ENCODE results near the gene STX18. TPM values are rescaled to one million over a fixed set of nuclear protein-coding genes. Genes with fewer than 3 reads are reported as not detected.

Gene STX18
- total RNA-seq, 2 donors from 2014 or later = 24.1 to 33.5 TPM

- Histone ChIP-seq H3K27ac (no peak overlapping the region), H3K36me3 (no peaks in the 10 kb centered on the region), H3K9me3 (no peaks in the 10 kb centered on the region), H3K4me3 (no peak overlapping the region), H3K4me1 (replicated peaks) (no peaks in the 10 kb centered on the region), H3K27me3 (replicated peaks; ENCODE audit: insufficient read depth) (no peaks in the 10 kb centered on the region)
- 94% methylated on average over 4 of the region's 4 CpGs for WGBS
- DNase-seq (ENCODE audit: low spot score) = no peak
- intact Hi-C loops (cut with DNase I) = no loop called here
- TF ChIP-seq CTCF (IDR thresholded peaks at IDR 0.05) (no peak), POLR2AphosphoS5 (IDR thresholded peaks at IDR 0.05) (no peak), POLR2A (IDR thresholded peaks at IDR 0.05) (no peak)
Observed at GRCh38 chr4:4583606-4584005, 41.8 kb upstream of the STX18 start.

DNA sequence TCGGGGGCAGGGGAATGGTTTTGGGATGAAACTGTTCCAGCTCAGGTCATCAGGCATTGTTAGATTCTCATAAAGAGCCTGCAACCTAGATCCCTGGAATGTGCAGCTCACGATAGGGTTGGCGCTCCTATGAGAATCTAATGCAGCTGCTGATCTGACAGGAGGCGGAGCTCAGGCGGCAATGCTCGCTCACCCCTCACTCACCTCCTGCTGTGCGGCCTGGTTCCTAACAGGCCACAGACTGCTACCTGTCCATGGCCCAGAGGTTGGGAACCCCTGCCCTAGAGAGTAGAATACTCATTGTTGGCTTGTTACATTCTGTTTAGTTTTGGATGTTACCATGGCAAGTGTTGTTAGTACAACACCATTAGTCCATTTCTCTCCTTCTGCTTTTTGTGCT, 40.8 kb upstream of the STX18 start:
- Histone ChIP-seq H3K27me3 (replicated peaks; ENCODE audit: insufficient read depth) (no peaks in the 10 kb centered on the region), H3K9me3 (no peaks in the 10 kb centered on the region), H3K36me3 (no peaks in the 10 kb centered on the region), H3K4me1 (replicated peaks) (no peaks in the 10 kb centered on the region), H3K4me3 (no peak overlapping the region), H3K27ac (no peak overlapping the region)
- no peak for DNase-seq (ENCODE audit: low spot score)
- intact Hi-C loops (cut with DNase I) = no loop called here
- TF ChIP-seq POLR2A (IDR thresholded peaks at IDR 0.05) (no peak), CTCF (IDR thresholded peaks at IDR 0.05) (no peak), POLR2AphosphoS5 (IDR thresholded peaks at IDR 0.05) (no peak)
- WGBS = 93% methylated on average over 7 of the region's 7 CpGs

DNA sequence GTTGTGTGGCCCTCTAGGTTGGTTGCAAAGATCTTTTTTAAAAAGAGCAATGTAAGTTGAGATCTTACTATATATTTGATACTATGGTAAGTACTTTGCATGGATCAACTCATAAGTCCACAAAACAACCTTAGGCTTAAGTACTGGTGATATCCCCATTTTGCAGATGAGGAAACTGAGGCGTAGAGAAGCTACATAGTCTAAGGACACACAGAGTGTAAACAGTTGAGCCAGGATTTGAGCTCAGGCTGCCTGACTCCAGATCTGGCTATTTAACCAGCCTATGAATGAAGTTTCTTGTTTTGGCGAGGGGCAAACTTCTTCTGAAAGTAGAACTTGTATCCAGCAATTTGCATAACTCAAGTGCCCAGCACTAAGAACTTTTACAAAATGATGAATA, 38.6 kb upstream of the STX18 start:
- 98% methylated on average over 2 of the region's 2 CpGs for WGBS
- Histone ChIP-seq H3K4me3 (no peak overlapping the region), H3K27ac (no peak overlapping the region), H3K4me1 (replicated peaks) (no peaks in the 10 kb centered on the region), H3K9me3 (no peaks in the 10 kb centered on the region), H3K36me3 (no peaks in the 10 kb centered on the region), H3K27me3 (replicated peaks; ENCODE audit: insufficient read depth) (no peaks in the 10 kb centered on the region)
- no peak for DNase-seq (ENCODE audit: low spot score)
- no peak for TF ChIP-seq POLR2AphosphoS5 (IDR thresholded peaks at IDR 0.05)
- no peak for TF ChIP-seq POLR2A (IDR thresholded peaks at IDR 0.05)
- no peak for TF ChIP-seq CTCF (IDR thresholded peaks at IDR 0.05)
- intact Hi-C loops (cut with DNase I) = no loop called here

- intact Hi-C loops (cut with DNase I) = no loop called here
- no peaks in the 10 kb centered on the region for H3K4me1 ChIP-seq (replicated peaks)
- H3K36me3 ChIP-seq = no peaks in the 10 kb centered on the region
- no peak for DNase-seq (ENCODE audit: low spot score)
- TF ChIP-seq POLR2AphosphoS5 (IDR thresholded peaks at IDR 0.05) (no peak), CTCF (IDR thresholded peaks at IDR 0.05) (no peak), POLR2A (IDR thresholded peaks at IDR 0.05) (no peak)
- H3K27me3 ChIP-seq (replicated peaks; ENCODE audit: insufficient read depth) = no peaks in the 10 kb centered on the region
- H3K27ac ChIP-seq = no peak overlapping the region
- WGBS = 63% methylated on average over 5 of the region's 5 CpGs
- no peak overlapping the region for H3K4me3 ChIP-seq
- H3K9me3 ChIP-seq = no peaks in the 10 kb centered on the region
Observed at GRCh38 chr4:4578981-4579380, 37.1 kb upstream of the STX18 start.

GRCh38 chr4:4577359-4577875, 35.6 kb upstream of the STX18 start:
- WGBS = 50% methylated on average over 1 of the region's 1 CpG
- H3K27me3 ChIP-seq (replicated peaks; ENCODE audit: insufficient read depth) = no peaks in the 10 kb centered on the region
- no peaks in the 10 kb centered on the region for H3K4me1 ChIP-seq (replicated peaks)
- H3K36me3 ChIP-seq = no peaks in the 10 kb centered on the region
- no peaks in the 10 kb centered on the region for H3K9me3 ChIP-seq
- no peak overlapping the region for H3K27ac ChIP-seq
- TF ChIP-seq CTCF (IDR thresholded peaks at IDR 0.05) (no peak), POLR2AphosphoS5 (IDR thresholded peaks at IDR 0.05) (no peak), POLR2A (IDR thresholded peaks at IDR 0.05) (no peak)
- intact Hi-C loops (cut with DNase I) = no loop called here
- H3K4me3 ChIP-seq = no peak overlapping the region
- no peak for DNase-seq (ENCODE audit: low spot score)

All from prostate gland (tissue), 2 donors.